Measurements from ENCODE around the gene CD9. TPM values are rescaled to one million over a fixed set of nuclear protein-coding genes. Genes with fewer than 3 reads are reported as not detected.

CD9 gene
- total RNA-seq, 4 donors from 2014 or later, result 464 to 1,007 (median 773) TPM

- no peak for DNase-seq
- intact Hi-C loops (cut with DNase I), result loop anchor here (5.0 kb wide), 1 partner anchor 115 kb away; no protein-coding TSS in a partner anchor
- no peak overlapping the region for H3K27ac ChIP-seq
- H3K9me3 ChIP-seq, result no peaks in the 10 kb centered on the region
- H3K36me3 ChIP-seq, result no peaks in the 10 kb centered on the region
- TF ChIP-seq POLR2A (IDR thresholded peaks at IDR 0.05), result no peak
- no peak for TF ChIP-seq CTCF (IDR thresholded peaks at IDR 0.05)
- H3K4me3 ChIP-seq, result no peak overlapping the region
- WGBS, 2 donors, result 85 to 88% methylated on average over 9 to 10 of the region's 10 CpGs
- H3K4me1 ChIP-seq, result peaks cover 18 to 42% (median 36%) of the 10 kb centered on the region in 3 donors
- H3K27me3 ChIP-seq, result no peaks in the 10 kb centered on the region
Measured at GRCh38 chr12:6177642-6178358, 22.4 kb upstream of the CD9 start.

- TF ChIP-seq POLR2A (IDR thresholded peaks at IDR 0.05) (no peak), CTCF (IDR thresholded peaks at IDR 0.05) (no peak)
- Histone ChIP-seq H3K9me3 (no peaks in the 10 kb centered on the region), H3K27me3 (no peaks in the 10 kb centered on the region), H3K4me3 (no peak overlapping the region), H3K27ac (peak overlapping the region in 3 of 4 donors; percentile 89 to 91 (median 90)), H3K36me3 (no peaks in the 10 kb centered on the region), H3K4me1 (peaks cover 30 to 56% (median 49%) of the 10 kb centered on the region in 3 donors)
- intact Hi-C loops (cut with DNase I), result loop anchor here (5.0 kb wide), 1 partner anchor 117 kb away; no protein-coding TSS in a partner anchor
- DNase-seq, result no peak
- WGBS, 2 donors, result 66% methylated on average over 6 to 10 of the region's 10 CpGs
Measured at GRCh38 chr12:6178981-6179761, 21.0 kb upstream of the CD9 start.

- peaks cover 33 to 59% (median 51%) of the 10 kb centered on the region in 3 donors for H3K4me1 ChIP-seq
- no peaks in the 10 kb centered on the region for H3K36me3 ChIP-seq
- intact Hi-C loops (cut with DNase I), result no loop called here
- no peak for DNase-seq
- no peak for TF ChIP-seq CTCF (IDR thresholded peaks at IDR 0.05)
- no peak for TF ChIP-seq POLR2A (IDR thresholded peaks at IDR 0.05)
- H3K27me3 ChIP-seq, result no peaks in the 10 kb centered on the region
- peak overlapping the region; percentile 4 to 91 (median 90) for H3K27ac ChIP-seq
- no peak overlapping the region for H3K4me3 ChIP-seq
- 60 to 74% methylated on average over 15 to 17 of the region's 21 CpGs for whole genome bisulfite sequencing, 2 donors
- H3K9me3 ChIP-seq, result no peaks in the 10 kb centered on the region
Measured at GRCh38 chr12:6180268-6181051, 19.7 kb upstream of the CD9 start.

- H3K9me3 ChIP-seq, result no peaks in the 10 kb centered on the region
- H3K4me1 ChIP-seq, result peaks cover 33 to 64% (median 51%) of the 10 kb centered on the region in 3 donors
- DNase-seq, result no peak
- WGBS, 2 donors, result 25 to 54% methylated on average over 1 of the region's 1 CpG
- H3K36me3 ChIP-seq, result no peaks in the 10 kb centered on the region
- no peak for TF ChIP-seq POLR2A (IDR thresholded peaks at IDR 0.05)
- TF ChIP-seq CTCF (IDR thresholded peaks at IDR 0.05), result no peak
- no peak overlapping the region for H3K4me3 ChIP-seq
- intact Hi-C loops (cut with DNase I), result no loop called here
- H3K27ac ChIP-seq, result peak overlapping the region; percentile 82 to 91 (median 90)
- H3K27me3 ChIP-seq, result no peaks in the 10 kb centered on the region
Measured at GRCh38 chr12:6181166-6181565, 19.0 kb upstream of the CD9 start.

Data from esophagus squamous epithelium (tissue), 5 donors.